ENCODE measurements around the gene CCDC157. TPM values are rescaled to one million over a fixed set of nuclear protein-coding genes. Genes with fewer than 3 reads are reported as not detected.

CCDC157 gene
- total RNA-seq, 2 experiments from 2014 or later = 4.9 to 6.2 TPM

- H3K4me3 Mint-ChIP-seq = peak within 1 kb of the TSS; percentile 76
- ATAC-seq (peak; percentile 91), DNase-seq (peak; percentile 82)
- peaks cover 22% of the 10 kb centered on the region for H3K4me1 Mint-ChIP-seq
- peaks cover 2% of the 10 kb centered on the region for H3K36me3 Mint-ChIP-seq
- H3K27ac Mint-ChIP-seq = peak within 1 kb of the TSS; percentile 78
- H3K27me3 Mint-ChIP-seq = no peaks in the 10 kb centered on the region
- no peaks in the 10 kb centered on the region for H3K9me3 Mint-ChIP-seq (ENCODE audit: low read depth)
- CTCF ChIA-PET = interaction anchor here (0.5 to 21.5 kb wide), 45 partner anchors 9 to 290 kb away, joined by 3 to 508 read pairs (median 4); partner anchors contain the start of genes CASTOR1, CCDC157, MTFP1 and OSM
Observed at GRCh38 chr22:30386960-30387827, 30.4 kb downstream of the CCDC157 start, which contains the start of gene RNF215. Gene RNF215, minus strand, starts transcription at chr22:30387411. Its CDS starts 98 bp downstream, at chr22:30387313.

GRCh38 chr22:30390974-30391691 lies 34.3 kb downstream of the CCDC157 start:
- ATAC-seq = peak; percentile 48
- Mint-ChIP-seq H3K4me3 (no peak overlapping the region), H3K27me3 (peaks cover 6% of the 10 kb centered on the region), H3K9me3 (ENCODE audit: low read depth) (no peaks in the 10 kb centered on the region), H3K4me1 (peaks cover 35% of the 10 kb centered on the region), H3K36me3 (peaks cover 2% of the 10 kb centered on the region), H3K27ac (peak overlapping the region; percentile 81)
- DNase-seq = peak; percentile 85
- CTCF ChIA-PET = interaction anchor here (0.6 to 21.5 kb wide), 33 partner anchors 10 to 364 kb away, joined by 3 to 508 read pairs (median 4); partner anchors contain the start of genes CASTOR1, MTFP1 and SF3A1

- H3K4me3 Mint-ChIP-seq = no peak overlapping the region
- H3K27me3 Mint-ChIP-seq = peaks cover 19% of the 10 kb centered on the region
- ATAC-seq (no peak), DNase-seq (no peak)
- peaks cover 2% of the 10 kb centered on the region for H3K36me3 Mint-ChIP-seq
- H3K4me1 Mint-ChIP-seq = peaks cover 35% of the 10 kb centered on the region
- H3K9me3 Mint-ChIP-seq (ENCODE audit: low read depth) = no peaks in the 10 kb centered on the region
- CTCF ChIA-PET = interaction anchor here (0.6 to 21.5 kb wide), 15 partner anchors 9 to 353 kb away, joined by 3 to 508 read pairs (median 4); partner anchors contain the start of genes CASTOR1 and MTFP1
- peak overlapping the region; percentile 73 for H3K27ac Mint-ChIP-seq
Observed at GRCh38 chr22:30392661-30393321, 36.0 kb downstream of the CCDC157 start.

GRCh38 chr22:30393322-30393680 lies 36.5 kb downstream of the CCDC157 start:
- no peak overlapping the region for H3K27ac Mint-ChIP-seq
- peaks cover 2% of the 10 kb centered on the region for H3K36me3 Mint-ChIP-seq

GRCh38 chr22:30393885-30394284 lies 37.1 kb downstream of the CCDC157 start:
- Mint-ChIP-seq H3K27ac (no peak overlapping the region), H3K4me1 (peaks cover 43% of the 10 kb centered on the region), H3K4me3 (no peak overlapping the region), H3K9me3 (ENCODE audit: low read depth) (no peaks in the 10 kb centered on the region), H3K27me3 (peaks cover 27% of the 10 kb centered on the region), H3K36me3 (peaks cover 2% of the 10 kb centered on the region)
- CTCF ChIA-PET = interaction anchor here (1.0 to 21.5 kb wide), 5 partner anchors 30 to 107 kb away, joined by 3 to 508 read pairs (median 79); partner anchors contain the start of genes CASTOR1 and MTFP1
- no peak for ATAC-seq
- no peak for DNase-seq

More at GRCh38 chr22:30393322-30393680, 36.5 kb downstream of the CCDC157 start:
- Mint-ChIP-seq H3K4me3 (no peak overlapping the region), H3K4me1 (peaks cover 39% of the 10 kb centered on the region), H3K9me3 (ENCODE audit: low read depth) (no peaks in the 10 kb centered on the region), H3K27me3 (peaks cover 24% of the 10 kb centered on the region)
- ATAC-seq (no peak), DNase-seq (no peak)
- CTCF ChIA-PET = interaction anchor here (2.7 to 21.5 kb wide), 4 partner anchors 30 to 107 kb away, joined by 7 to 508 read pairs (median 80); partner anchors contain the start of genes CASTOR1 and MTFP1

- H3K9me3 Mint-ChIP-seq (ENCODE audit: low read depth) = no peaks in the 10 kb centered on the region
- no peak within 1 kb of the TSS for H3K27ac Mint-ChIP-seq
- ATAC-seq (peak; percentile 81), DNase-seq (peak; percentile 55)
- peak within 1 kb of the TSS; percentile 73 for H3K4me3 Mint-ChIP-seq
- CTCF ChIA-PET = interaction anchor here (0.5 to 21.5 kb wide), 10 partner anchors 8 to 579 kb away, joined by 3 to 508 read pairs (median 4); partner anchors contain the start of genes CASTOR1, MTFP1 and RNF215
- peaks cover 27% of the 10 kb centered on the region for H3K27me3 Mint-ChIP-seq
- H3K4me1 Mint-ChIP-seq = peaks cover 32% of the 10 kb centered on the region
- H3K36me3 Mint-ChIP-seq = no peaks in the 10 kb centered on the region
Observed at GRCh38 chr22:30396871-30397655, 40.3 kb downstream of the CCDC157 start, which contains the start of gene SEC14L2. Gene SEC14L2, plus strand, starts transcription at chr22:30397018. Its CDS starts 99 bp downstream, at chr22:30397117.

- ATAC-seq = no peak
Observed at GRCh38 chr22:30397656-30398635, 41.1 kb downstream of the CCDC157 start.

GRCh38 chr22:30398685-30399680 lies 42.2 kb downstream of the CCDC157 start:
- no peaks in the 10 kb centered on the region for H3K36me3 Mint-ChIP-seq
- peaks cover 20% of the 10 kb centered on the region for H3K4me1 Mint-ChIP-seq
- CTCF ChIA-PET = interaction anchor here (0.9 to 21.5 kb wide), 6 partner anchors 12 to 112 kb away, joined by 3 to 508 read pairs (median 8); partner anchors contain the start of genes CASTOR1, MTFP1 and RNF215
- H3K9me3 Mint-ChIP-seq (ENCODE audit: low read depth) = no peaks in the 10 kb centered on the region
- ATAC-seq = no peak
- no peak for DNase-seq
- no peak overlapping the region for H3K27ac Mint-ChIP-seq
- peaks cover 27% of the 10 kb centered on the region for H3K27me3 Mint-ChIP-seq
- no peak overlapping the region for H3K4me3 Mint-ChIP-seq

More at GRCh38 chr22:30397656-30398635, 41.1 kb downstream of the CCDC157 start:
- Mint-ChIP-seq H3K27ac (no peak overlapping the region), H3K36me3 (no peaks in the 10 kb centered on the region), H3K4me1 (peaks cover 25% of the 10 kb centered on the region), H3K27me3 (peaks cover 27% of the 10 kb centered on the region), H3K4me3 (peak overlapping the region; percentile 42), H3K9me3 (ENCODE audit: low read depth) (no peaks in the 10 kb centered on the region)
- CTCF ChIA-PET = interaction anchor here (1.0 to 21.5 kb wide), 8 partner anchors 11 to 290 kb away, joined by 3 to 508 read pairs (median 4); partner anchors contain the start of genes CASTOR1, MTFP1 and RNF215
- DNase-seq = no peak

GRCh38 chr22:30399718-30400117 lies 42.9 kb downstream of the CCDC157 start:
- peaks cover 20% of the 10 kb centered on the region for H3K4me1 Mint-ChIP-seq
- peaks cover 27% of the 10 kb centered on the region for H3K27me3 Mint-ChIP-seq
- no peak overlapping the region for H3K27ac Mint-ChIP-seq
- CTCF ChIA-PET = interaction anchor here (0.9 to 21.5 kb wide), 3 partner anchors 8 to 113 kb away, joined by 3 to 508 read pairs (median 21); partner anchors contain the start of gene CASTOR1
- no peak overlapping the region for H3K4me3 Mint-ChIP-seq
- ATAC-seq (no peak), DNase-seq (no peak)
- H3K9me3 Mint-ChIP-seq (ENCODE audit: low read depth) = no peaks in the 10 kb centered on the region
- no peaks in the 10 kb centered on the region for H3K36me3 Mint-ChIP-seq

- CTCF ChIA-PET = interaction anchor here (0.9 to 21.5 kb wide), 3 partner anchors 9 to 114 kb away, joined by 3 to 508 read pairs (median 21); partner anchors contain the start of gene CASTOR1
Observed at GRCh38 chr22:30400159-30400558, 43.4 kb downstream of the CCDC157 start.

More at GRCh38 chr22:30400159-30400558, 43.4 kb downstream of the CCDC157 start:
- H3K4me1 Mint-ChIP-seq = peaks cover 20% of the 10 kb centered on the region
- H3K27ac Mint-ChIP-seq = no peak overlapping the region
- no peak overlapping the region for H3K4me3 Mint-ChIP-seq
- DNase-seq (no peak), ATAC-seq (no peak)
- no peaks in the 10 kb centered on the region for H3K9me3 Mint-ChIP-seq (ENCODE audit: low read depth)
- peaks cover 27% of the 10 kb centered on the region for H3K27me3 Mint-ChIP-seq
- H3K36me3 Mint-ChIP-seq = no peaks in the 10 kb centered on the region
